Forelimb muscle (tissue), 1 donor: ENCODE results near the gene CTLA4. TPM values are rescaled to one million over a fixed set of nuclear protein-coding genes. Genes with fewer than 3 reads are reported as not detected.

ENCODE experiments used
- DNase-seq: peaks from one replicate; pipeline ENCODE4 v3.0.0-alpha.2; 2013; ENCODE audit warnings: low read depth
- polyA plus RNA-seq: library from polyadenylated mRNA; unstranded; fragments of 120-200 nt; gene quantifications from one replicate; pipeline ENCODE4 v1.2.1, GENCODE V29; 2013; ENCODE audit not compliant: insufficient read length

The CTLA4 gene
- polyA plus RNA-seq, result 0.09 TPM

DNA sequence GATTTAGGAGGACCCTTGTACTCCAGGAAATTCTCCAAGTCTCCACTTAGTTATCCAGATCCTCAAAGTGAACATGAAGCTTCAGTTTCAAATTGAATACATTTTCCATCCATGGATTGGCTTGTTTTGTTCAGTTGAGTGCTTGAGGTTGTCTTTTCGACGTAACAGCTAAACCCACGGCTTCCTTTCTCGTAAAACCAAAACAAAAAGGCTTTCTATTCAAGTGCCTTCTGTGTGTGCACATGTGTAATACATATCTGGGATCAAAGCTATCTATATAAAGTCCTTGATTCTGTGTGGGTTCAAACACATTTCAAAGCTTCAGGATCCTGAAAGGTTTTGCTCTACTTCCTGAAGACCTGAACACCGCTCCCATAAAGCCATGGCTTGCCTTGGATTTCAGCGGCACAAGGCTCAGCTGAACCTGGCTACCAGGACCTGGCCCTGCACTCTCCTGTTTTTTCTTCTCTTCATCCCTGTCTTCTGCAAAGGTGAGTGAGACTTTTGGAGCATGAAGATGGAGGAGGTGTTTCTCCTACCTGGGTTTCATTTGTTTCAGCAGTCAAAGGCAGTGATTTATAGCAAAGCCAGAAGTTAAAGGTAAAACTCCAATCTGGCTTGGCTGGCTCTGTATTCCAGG, at the start of gene CTLA4:
Gene CTLA4 (plus strand): TSS at position 211 of the 640 bp plus-strand sequence. CDS start 172 bp downstream, at position 383.
- DNase-seq, result no peak

DNA sequence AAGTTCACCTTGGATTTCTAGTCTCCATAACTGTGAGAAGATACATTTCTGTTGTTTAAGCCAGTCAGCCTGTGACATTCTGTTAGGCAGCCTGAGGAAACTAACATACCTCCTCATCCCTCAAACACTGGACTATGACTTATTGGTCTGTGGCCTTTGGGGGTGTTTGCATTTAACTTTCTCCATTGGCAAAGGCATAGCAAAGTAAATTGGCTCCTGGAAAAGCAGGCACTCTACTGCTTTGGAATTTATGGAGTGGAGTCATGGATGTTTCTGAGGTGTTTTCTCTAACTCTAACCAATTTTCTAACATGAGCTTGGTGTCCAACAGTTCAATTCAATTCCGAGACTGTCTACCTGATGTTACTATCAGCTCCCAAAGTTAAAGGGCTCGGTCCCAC, 48.9 kb upstream of the CTLA4 start:
- no peak for DNase-seq

DNA sequence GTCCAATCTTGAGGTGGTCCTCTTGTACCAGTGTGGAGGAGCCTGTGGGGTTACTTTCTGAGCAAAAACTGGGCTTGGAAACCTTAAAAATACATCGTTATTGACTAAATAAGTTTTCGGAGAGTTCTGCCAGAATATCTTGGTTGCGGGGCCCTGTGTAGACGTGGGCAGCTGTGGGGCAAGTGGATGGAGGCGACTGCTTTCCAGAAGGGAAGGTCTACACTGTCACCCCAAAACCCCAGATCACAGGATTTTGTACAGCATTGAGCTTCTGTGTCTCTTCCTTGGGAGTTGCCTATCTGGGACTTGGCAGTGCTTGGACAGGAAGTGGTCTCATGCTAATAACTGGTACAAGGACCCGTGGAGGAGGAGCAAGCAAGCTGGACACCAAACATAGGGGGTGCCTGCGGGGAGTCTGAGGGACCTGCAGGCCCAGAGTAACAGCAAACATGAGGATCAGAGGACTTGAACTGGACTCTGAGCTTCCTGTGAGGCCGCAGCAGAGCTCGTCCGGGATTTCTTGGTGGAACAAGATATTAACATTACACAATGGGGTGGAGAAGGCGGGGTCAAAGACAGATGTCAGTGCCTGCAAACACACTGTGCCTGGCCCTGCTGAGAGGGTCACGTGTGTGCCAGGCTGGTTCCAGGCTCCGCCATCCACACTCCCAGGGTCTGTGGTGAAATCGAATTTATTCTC, 48.0 kb upstream of the CTLA4 start:
- DNase-seq, result no peak

DNA sequence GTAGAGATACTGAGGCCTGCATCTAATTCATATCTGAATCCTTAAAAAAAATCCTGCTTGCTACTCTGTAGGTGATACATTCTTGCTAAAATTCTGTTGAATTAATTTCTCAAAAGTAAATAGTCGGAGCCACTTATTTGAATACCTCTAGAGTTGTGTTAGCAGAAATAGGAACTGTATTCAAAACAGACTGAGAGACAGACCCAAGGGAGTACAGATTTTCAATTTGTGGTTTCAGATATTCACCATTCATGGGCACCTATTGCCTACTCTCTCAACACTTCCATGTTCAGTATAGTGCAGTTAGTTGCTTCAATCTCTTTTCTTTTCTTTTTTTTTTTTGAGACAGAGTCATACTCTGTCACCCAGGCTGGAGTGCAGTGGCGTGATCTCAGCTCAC, 46.6 kb upstream of the CTLA4 start:
- no peak for DNase-seq

DNA sequence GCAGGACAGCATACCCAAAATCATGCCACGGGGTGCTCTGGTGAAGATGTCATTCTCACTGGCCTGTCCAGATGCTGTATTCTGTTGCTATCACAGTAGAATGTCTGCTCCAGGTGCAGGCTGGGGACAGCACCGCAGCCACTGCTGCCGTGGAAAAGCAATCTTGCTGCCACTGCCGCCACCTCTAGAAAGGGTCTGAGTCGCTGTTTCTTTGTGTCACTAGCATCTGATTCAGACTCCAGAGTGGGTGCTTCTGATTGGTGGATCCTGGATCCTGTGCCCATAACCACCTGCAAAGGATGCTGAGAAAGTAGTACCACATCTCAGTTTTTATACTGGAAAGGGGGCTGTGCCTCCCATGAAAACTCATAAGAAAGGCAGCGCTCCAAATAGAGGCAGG, 45.3 kb upstream of the CTLA4 start:
- DNase-seq, result no peak

DNA sequence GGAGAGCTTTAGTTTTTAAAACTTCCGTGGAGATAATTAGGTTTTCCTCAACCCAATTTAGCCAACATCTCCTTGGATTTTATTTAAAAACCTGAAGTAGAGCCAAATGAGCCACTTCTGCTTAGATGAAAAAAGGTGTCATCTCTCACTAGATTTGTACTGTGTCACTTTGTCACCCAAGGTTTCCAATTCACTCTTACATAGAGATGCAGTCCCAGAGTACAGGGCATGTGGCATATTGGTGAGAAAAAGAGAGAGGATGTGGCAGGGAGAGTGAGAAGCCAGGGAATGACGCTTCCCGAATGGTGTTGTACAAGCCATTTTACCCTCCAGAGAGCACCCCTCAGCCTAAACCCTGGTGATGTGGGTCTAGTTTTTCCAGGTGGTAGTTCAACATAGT, 44.4 kb upstream of the CTLA4 start:
- no peak for DNase-seq

DNA sequence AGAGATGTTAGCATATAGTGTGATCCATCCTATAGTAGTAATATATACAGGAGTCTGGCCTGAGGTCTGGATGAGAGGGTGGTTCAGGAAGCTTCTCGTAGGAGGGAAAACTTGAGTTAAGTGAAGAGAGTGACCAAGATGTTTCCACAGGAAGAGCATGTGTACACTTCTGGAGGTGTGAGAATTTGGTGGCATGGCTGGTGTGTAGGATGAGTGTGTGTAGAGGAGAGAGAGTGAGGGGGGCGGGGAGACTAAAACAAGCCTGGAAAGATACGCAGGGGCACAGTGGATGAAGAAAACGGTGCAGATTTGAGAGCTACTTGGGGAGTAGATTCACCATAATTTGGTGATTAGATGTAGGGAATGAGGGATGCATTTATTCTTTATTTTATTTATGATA, 43.5 kb upstream of the CTLA4 start:
- DNase-seq, result no peak

DNA sequence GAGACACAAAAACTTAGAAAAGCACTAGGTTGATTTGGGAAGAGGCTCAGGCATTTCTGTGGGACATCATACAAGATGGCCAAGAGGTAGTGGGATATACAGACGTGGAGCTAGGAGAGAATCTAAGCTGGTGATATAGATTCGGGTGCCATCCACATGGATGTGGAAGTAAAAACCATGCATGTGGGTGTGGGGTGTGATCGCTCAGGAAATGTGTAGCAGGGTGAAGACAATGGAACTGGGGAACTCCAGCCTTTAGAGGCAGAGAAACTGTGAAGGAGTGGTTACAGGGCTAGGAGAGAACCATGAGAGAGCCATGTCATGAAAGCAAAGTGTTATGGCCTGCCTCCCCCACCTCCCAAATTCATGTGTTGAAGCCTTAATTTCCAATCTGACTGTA, 43.0 kb upstream of the CTLA4 start:
- no peak for DNase-seq

DNA sequence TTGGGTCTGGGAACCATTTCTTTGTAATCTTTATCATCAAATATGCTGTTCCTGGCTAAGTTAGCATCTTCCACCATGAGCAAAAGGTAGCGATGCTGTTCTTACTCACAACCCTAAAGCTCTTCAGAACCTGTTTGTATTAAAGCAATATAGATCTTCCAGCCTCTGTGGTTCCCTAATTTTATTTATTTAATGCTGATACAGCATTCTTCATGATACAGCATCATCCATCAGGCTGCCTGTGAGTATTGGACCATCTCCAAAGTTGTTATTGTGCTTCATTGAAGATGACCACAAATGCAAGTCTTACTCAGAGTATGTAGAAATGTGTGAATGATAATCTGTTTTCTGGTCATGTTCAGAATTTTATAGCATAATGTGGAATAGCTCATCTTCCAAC, 40.9 kb upstream of the CTLA4 start:
- no peak for DNase-seq

DNA sequence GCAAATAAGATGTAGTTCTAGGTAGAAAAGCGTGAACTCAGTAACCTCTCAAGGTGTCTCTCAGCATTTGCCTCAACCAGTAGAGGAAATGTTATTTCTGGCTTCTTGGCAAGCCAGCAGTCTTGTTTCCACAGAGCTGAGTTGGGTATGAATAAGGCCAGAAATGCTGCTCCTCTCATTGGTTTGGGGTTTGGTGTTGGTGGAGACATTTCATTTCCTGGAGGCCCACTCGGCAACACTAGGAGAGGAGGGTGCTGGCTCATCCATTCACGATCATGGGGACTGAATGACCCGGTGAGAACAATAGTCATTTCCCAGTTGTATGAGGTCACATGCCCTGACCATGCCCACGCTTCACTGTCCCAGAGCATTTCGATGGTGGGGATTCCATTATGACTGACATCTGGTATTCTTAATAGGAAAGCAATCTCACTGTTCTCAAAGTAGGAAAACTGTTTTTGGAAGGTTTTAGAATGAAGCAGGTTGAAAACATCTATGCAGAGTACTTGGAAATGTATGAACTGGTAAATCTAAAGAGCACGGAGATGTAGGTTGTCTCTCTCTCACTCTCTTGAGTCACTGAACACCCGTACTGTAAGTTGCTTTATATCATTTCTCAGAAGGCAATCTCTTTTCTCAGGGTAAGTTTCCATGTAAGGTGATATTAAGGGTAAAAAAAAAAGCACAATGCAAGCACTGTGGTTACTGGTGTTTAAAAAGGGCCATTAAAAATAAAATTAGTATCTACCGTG, 37.1 kb upstream of the CTLA4 start:
- no peak for DNase-seq

DNA sequence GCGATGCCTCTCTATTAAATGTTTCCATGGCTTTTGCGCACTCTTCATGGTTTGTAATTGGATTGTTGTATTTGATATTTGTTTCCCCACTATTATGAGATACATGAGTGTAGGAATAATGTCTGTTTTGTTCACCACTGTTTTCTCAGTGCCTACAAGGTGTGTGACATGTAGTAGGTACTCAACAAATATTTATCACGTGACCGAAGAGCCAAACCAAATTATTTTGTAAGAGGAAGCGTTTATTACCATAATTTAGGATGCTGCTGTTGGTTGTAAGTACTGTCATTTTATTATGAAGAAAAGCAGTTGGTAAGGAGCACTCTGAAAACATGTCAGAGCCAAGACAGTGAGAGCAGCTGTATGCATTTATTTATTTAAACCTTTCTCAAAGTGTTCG, 32.2 kb upstream of the CTLA4 start:
- DNase-seq, result no peak

DNA sequence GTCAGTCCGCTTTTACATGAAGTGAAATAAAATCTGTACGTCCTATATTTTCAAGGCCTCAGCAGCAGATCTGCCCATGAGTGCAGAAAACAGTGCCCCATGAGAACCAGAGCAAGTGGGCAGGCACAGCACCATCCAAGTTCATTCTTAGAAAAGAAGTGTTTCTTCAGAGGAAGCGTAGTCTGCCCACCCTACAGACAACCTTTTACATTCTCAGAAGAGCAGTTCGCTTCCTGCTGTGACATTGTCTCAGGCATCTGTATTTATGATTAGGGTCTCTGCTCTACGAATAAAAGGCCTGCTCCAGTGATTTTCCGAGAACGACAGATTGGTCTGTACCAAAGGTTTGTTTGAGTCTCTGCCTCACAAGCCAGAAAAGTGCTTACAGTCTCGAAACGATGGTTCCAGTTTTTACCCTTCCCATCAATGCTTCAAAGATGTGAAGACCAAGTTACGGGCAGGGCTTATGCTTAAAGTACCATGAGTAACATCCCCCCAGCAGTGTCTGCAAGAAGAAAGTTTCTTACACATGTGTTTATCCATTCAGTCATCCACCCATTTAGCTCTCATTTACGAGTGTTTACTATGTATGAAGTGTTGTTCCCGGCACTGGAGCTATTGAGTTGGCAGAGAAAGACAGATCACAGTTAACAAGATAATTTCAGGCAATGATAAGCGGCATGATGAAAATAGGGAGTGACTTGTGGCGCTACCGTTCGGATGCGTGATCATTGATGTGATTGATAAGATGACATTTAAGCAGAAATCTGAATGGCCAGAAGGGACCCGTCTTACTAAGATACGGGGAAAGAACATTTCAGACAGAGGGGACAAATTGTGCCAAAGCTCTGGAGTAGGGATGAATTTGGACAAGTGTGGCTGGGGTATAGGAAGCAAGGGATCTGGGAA, 31.4 kb upstream of the CTLA4 start:
- DNase-seq, result no peak

DNA sequence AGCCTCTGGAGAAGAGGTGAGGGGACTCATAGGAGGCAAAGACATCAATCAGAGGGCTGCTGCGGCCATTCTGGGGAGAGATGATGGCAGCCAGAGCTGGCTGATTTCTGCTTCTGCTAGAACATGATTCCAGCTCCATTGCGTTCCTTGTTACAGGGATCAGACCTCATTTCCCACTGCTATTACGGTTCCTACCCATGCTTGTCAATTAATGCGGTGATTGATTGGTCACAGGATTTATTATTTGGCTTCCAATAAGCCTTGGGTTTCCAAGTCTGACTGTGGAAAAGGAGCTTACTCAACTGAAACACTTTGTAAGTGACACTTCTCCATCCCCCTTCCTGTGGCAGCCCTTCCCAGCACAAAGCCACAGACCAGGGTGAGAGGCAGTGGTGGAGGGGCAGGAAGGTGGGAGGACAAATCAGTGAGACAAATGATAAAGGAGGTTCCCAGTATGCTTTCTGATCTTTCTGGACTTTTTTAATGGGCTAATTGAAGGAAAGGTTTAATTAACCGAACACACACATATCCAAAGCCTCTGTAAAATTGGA, 26.8 kb upstream of the CTLA4 start:
- no peak for DNase-seq

DNA sequence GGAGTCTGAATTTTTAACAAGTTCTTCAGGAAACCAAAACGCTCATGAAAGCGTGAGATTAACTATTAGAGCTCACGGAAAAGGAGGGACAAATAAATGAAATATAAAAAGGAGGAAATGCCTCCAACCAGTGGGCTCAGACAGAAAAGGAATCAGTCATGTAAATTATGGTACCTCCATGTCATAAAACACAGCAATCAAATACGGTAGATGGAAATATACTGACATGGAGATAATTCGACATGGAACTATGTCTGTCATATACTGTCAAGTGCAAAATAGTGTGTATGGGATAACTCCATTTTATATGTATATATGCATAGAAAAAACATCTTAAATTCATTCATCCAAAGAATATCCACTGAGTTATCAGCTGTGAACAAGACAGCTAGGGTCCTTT, 25.9 kb upstream of the CTLA4 start:
- DNase-seq, result no peak

DNA sequence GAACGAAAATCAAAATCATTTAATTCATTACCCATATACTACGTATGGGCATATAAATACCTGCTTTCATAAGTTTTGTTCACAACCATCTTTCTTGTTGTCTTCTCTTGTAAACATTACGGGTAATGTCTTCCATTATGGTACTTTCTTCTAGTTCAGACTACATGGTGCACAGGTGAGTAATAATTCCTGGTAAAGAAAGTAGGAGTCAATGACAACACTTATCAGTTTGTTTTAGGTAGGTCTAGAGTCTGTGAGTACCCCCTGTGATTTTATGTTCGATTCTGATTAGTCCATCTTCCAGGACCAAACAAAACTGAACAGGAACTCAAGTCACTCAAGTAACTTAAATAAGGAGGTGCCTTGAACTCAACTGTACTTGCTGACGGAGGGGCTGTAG, 25.2 kb upstream of the CTLA4 start:
- DNase-seq, result no peak

DNA sequence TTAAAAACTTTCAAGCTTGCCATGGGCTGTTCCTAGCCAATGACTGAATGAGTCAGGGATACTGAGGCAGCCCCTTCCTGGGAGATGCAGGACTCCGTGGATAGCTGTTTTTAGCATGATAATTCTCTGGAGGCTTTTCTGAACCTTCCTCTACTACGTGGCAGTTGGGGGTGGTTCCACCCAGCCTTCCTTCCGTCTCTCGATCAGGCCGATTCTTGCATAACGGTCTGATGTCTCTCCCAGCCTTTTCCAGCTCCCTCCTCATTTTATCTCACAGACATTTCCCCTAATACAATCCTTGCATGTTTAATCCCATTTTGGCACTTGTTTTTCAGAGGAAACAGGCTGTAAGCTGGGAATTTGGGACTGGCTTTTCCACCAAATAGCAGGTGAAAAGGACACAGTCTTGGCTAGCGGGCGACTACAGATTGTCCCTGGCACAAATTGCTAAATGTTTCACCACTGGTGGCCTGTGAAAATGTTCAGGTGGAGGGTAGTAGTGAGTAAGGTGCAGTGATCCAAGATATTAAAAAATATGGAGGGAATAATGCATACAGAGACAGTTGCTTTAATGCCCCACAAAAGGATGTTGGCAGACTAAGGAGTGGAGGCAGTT, 21.0 kb upstream of the CTLA4 start:
- DNase-seq, result no peak

DNA sequence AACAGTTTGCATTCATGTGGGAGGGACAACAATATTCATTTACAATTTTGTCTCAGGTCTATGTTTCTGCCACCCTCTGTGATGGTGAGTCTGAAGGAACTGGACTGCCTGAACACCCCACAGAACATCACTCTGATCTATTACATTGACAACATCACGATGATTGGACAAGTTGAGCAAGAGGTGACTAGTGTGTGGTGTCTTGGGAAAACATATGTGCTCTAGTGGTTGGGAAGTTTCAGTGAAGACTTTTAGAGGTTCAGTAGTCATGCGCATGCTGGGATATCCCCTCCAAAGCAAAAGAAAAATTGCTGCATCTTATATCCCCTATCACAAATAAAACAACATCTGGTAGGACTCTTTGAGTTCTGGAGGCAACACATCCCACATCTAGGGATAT, 18.6 kb upstream of the CTLA4 start:
- DNase-seq, result no peak

DNA sequence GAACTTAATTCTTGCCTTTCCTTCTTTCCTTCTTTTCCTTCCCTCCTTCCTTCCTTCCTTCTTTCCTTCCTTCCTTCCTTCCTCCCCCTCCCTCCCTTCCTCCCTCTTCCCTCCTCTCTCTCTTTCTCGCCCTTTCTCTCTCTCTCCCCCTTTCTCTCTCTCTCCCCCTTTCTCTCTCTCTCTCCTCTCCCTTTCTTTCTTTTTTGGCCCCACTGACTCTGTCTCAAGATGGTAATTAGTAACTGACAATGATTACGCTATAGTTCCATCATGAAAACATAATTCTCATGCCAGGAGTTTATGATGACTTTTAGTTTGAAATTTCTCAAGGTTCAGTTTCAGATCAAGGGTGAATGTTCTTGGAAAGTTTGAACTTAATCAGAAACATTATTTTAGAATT, 14.8 kb upstream of the CTLA4 start:
- no peak for DNase-seq

DNA sequence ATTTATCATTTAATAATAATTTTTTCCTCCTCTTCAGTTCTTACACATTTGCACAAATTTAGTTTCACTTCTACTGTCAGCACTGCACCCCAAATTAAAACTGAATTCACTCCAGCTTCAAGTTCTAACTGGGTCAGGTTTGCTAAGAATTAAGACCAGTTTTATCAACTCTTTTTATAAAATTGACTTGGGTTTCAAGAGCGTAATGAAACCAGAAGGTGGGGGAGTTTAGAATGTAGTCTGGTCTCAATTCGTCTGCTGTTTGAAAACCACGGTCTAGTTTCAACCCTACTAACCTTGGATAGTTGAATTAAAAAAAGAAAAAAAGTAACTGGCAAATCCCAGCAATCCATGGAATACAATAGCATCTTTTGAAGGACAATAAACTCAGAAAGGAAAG, 14.3 kb upstream of the CTLA4 start:
- DNase-seq, result no peak

DNA sequence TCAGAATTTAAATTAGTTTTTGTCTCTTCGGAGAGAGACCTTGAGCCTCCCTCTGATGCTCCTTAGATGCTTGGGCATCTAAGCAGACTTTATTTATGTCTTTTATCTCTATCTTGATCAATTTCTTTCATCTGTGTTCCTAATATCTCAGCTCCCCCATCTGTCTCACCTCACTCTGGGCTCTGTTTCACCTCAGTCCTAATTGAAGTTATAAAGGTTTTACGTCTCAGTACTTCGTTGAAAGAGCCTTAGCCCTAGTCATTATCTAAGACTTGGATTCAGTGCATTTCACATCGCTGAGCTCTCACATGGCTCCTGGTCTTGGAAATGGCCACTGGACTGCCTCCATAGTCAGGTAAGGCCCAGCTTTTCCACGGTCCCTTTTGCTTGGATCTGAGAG, 13.8 kb upstream of the CTLA4 start:
- no peak for DNase-seq

DNA sequence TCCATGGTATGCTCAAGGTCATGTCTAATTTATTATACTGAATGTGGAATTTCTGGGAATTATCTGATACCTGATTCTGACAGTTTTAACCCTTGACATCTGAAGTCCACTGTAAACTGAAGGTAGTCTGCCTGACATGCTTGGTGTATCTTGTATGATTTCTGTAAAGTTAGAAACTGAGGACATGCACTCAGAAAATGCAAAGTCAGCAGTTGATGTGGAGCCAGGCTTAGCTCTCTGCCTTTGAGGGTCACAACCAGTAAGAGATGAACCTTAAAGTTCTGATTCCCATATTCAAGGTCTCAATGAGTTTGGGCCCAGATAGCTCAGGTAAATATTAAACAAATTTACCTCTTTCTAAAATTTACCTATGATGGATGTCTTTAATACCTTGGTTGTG, 12.3 kb upstream of the CTLA4 start:
- no peak for DNase-seq
